HepG2 (cell line): Measurements from ENCODE around the gene CAPN8. TPM values are rescaled to one million over a fixed set of nuclear protein-coding genes. Genes with fewer than 3 reads are reported as not detected.

Experiments used
- ATAC-seq: fragments of 200-7000 bp; cut with Tn5 transposase; 3 replicates; pipeline ENCODE4 v1.9.1; 2020; ENCODE audit warnings: mild to moderate bottlenecking, moderate library complexity
- BruUV-seq: library from RNA; stranded (reverse); fragments of 400-500 nt; replicated peaks from 2 replicates; lab custom pipeline; 2021; lab: Mats Ljungman, UMichigan
- CTCF ChIA-PET: fragments of 300-600 bp; formaldehyde crosslinking; extraction: SDS; loops from one replicate; lab custom pipeline; 2021; ENCODE audit warnings: low total read pairs, inconsistent platforms, low intra/inter-chr PET ratio; lab: Yijun Ruan, JAX
- POLR2A ChIA-PET: fragments of 350-600 bp; sonication (Branson Sonifier 250); formaldehyde crosslinking; loops from one replicate; lab custom pipeline; 2020; ENCODE audit warnings: antibody characterized with exemption, inconsistent platforms; lab: Yijun Ruan, JAX
- DNase-seq: peaks from one replicate; pipeline ENCODE4 v3.0.0-alpha.2; 2015; ENCODE audit warnings: low spot score
- FAIRE-seq: peaks from 3 replicates; lab custom pipeline; 2011; peaks lifted over from hg19 to GRCh38; lab: Jason Lieb, UNC
- H2AFZ ChIP-seq: one replicate; pipeline ENCODE4 v1.6.1; 2011; ENCODE audit warnings: low read length, inconsistent platforms
- H3K27ac ChIP-seq: fragments of 300-600 bp; 3 replicates; pipeline ENCODE4 v1.8.0; 2011; ENCODE audit warnings: mixed run types, mild to moderate bottlenecking, mixed read lengths, low read length, inconsistent platforms; ENCODE audit not compliant: insufficient read depth; ENCODE audit errors: extremely low read length
- H3K27me3 ChIP-seq, 2 experiments: fragments of 200-600 bp in 1 of 2; 2 replicates in 1 of 2; 3 replicates in 1 of 2; pipeline versions ENCODE4 v1.6.0 to v1.8.0; 2011; ENCODE audit warnings: low read length in 2 of 2, mild to moderate bottlenecking in 2 of 2, moderate library complexity in 2 of 2, inconsistent platforms in 1 of 2; ENCODE audit not compliant: insufficient read depth in 2 of 2, control insufficient read depth in 1 of 2
- H3K36me3 ChIP-seq, 2 experiments: fragments of 200-600 bp in 1 of 2; replicated peaks in 1 of 2; 2 replicates in 1 of 2; 3 replicates in 1 of 2; pipeline versions ENCODE4 v1.5.1 to v1.8.0; 2011; ENCODE audit warnings: low read length in 2 of 2, inconsistent platforms in 1 of 2; ENCODE audit not compliant: insufficient read depth in 2 of 2, control insufficient read depth in 1 of 2
- H3K4me1 ChIP-seq: 2 replicates; pipeline ENCODE4 v1.5.1; 2012; ENCODE audit warnings: low read length, inconsistent platforms; ENCODE audit not compliant: insufficient read depth
- H3K4me2 ChIP-seq: 2 replicates; pipeline ENCODE4 v1.6.0; 2011; ENCODE audit warnings: low read depth, low read length, inconsistent platforms
- H3K4me3 ChIP-seq, 3 experiments: fragments of 200-600 bp in 1 of 3; sonication (generic), shearing (Covaris generic) in 1 of 3; replicated peaks in 1 of 3; 2 replicates each; pipeline ENCODE4 v1.5.1; 2011 to 2016; ENCODE audit warnings: low read length in 3 of 3, inconsistent platforms in 2 of 3, low read depth in 2 of 3, mild to moderate bottlenecking in 2 of 3, control low read depth in 1 of 3, mixed read lengths in 1 of 3; ENCODE audit not compliant: insufficient read depth in 1 of 3
- H3K79me2 ChIP-seq: one replicate; pipeline ENCODE4 v1.6.1; 2011; ENCODE audit warnings: low read length, inconsistent platforms; ENCODE audit not compliant: insufficient read depth
- H3K9ac ChIP-seq: 2 replicates; pipeline ENCODE4 v1.6.0; 2011; ENCODE audit warnings: mild to moderate bottlenecking, low read depth, low read length, inconsistent platforms; ENCODE audit not compliant: insufficient read depth
- H3K9me3 ChIP-seq: 2 replicates; pipeline ENCODE4 v1.5.1; 2012; ENCODE audit warnings: mild to moderate bottlenecking, low read length
- H4K20me1 ChIP-seq: 2 replicates; pipeline ENCODE4 v1.6.0; 2011; ENCODE audit warnings: inconsistent platforms, mild to moderate bottlenecking, low read length, moderate library complexity; ENCODE audit not compliant: insufficient read depth
- ATF3 ChIP-seq: sonication (generic); formaldehyde crosslinking; IDR thresholded peaks from 2 replicates; pipeline ENCODE4 v1.4.0; 2020; ENCODE audit warnings: missing genetic modification reagents
- ATF6 ChIP-seq: sonication (generic); formaldehyde crosslinking; conservative IDR thresholded peaks from 2 replicates; pipeline ENCODE4 v1.4.0; 2020; ENCODE audit warnings: missing genetic modification reagents
- DRAP1 ChIP-seq: IDR thresholded peaks from 2 replicates; pipeline ENCODE4 v1.6.1; 2016; ENCODE audit warnings: missing genetic modification reagents, missing compliant biosample characterization
- FOXO4 ChIP-seq: sonication (generic); formaldehyde crosslinking; conservative IDR thresholded peaks from 2 replicates; pipeline ENCODE4 v1.8.1; 2023; ENCODE audit warnings: missing genetic modification reagents
- RBAK ChIP-seq: sonication (generic); formaldehyde crosslinking; IDR thresholded peaks from 2 replicates; pipeline ENCODE4 v1.5.1; 2020; ENCODE audit warnings: mild to moderate bottlenecking, missing genetic modification reagents
- SAFB2 ChIP-seq: sonication (generic); formaldehyde crosslinking; IDR thresholded peaks from 2 replicates; pipeline ENCODE4 v1.5.1; 2020; ENCODE audit warnings: missing genetic modification reagents, low read depth, mild to moderate bottlenecking, borderline replicate concordance
- ZBTB49 ChIP-seq: sonication (generic); formaldehyde crosslinking; IDR thresholded peaks from 2 replicates; pipeline ENCODE4 v1.4.0; 2020; ENCODE audit warnings: missing genetic modification reagents, borderline replicate concordance
- ZNF616 ChIP-seq: sonication (generic); formaldehyde crosslinking; IDR thresholded peaks from 2 replicates; pipeline ENCODE4 v1.5.0; 2020; ENCODE audit warnings: low read depth, mild to moderate bottlenecking, missing genetic modification reagents
- ZNF841 ChIP-seq: sonication (generic); formaldehyde crosslinking; IDR thresholded peaks from 2 replicates; pipeline ENCODE4 v1.8.1; 2023; ENCODE audit warnings: missing genetic modification reagents, borderline replicate concordance
- WGBS: methylation state at CpG from one replicate; pipeline ENCODE4 v1.1.6; 2017; ENCODE audit warnings: low lambda C conversion rate; 5-methylcytosine and 5-hydroxymethylcytosine counted together
- in situ Hi-C: cut with HindIII; loops from 2 replicates; pipeline ENCODE4 v1.10.0; 2017; ENCODE audit warnings: low pct_unique_long_range_greater_than_20kb; ENCODE audit not compliant: extremely low pct_ligation_motif_present
- intact Hi-C: fragments of 100-400 bp; cut with micrococcal nuclease; formaldehyde crosslinking; loops from one replicate; pipeline ENCODE4 v1.10.0; 2022; ENCODE audit not compliant: unreplicated experiment
- polyA plus RNA-seq, 8 experiments: library from polyadenylated mRNA; depleted of rRNA in 3 of 8; stranded (reverse) in 7 of 8; unstranded in 1 of 8; fragments of >200 nt; fragmentation: Illumina TruSeq in 4 of 8; extraction: Trizol in 4 of 8; gene quantifications; 2 replicates each; pipeline versions ENCODE4 v1.2.1 to v1.2.3, GENCODE V29; 2011 to 2016; ENCODE audit warnings: low read depth in 4 of 8, missing spikeins in 1 of 8, mixed read lengths in 1 of 8; ENCODE audit not compliant: insufficient read depth in 1 of 8
- total RNA-seq, 5 experiments: library from RNA; depleted of rRNA; stranded (reverse); fragments of >200 nt; fragmentation: Illumina TruSeq; extraction: Trizol; gene quantifications; 2 replicates each; pipeline ENCODE4 v1.2.3, GENCODE V29; 2016; ENCODE audit warnings: low read depth in 1 of 5
- TF ChIP-seq, protein P1 (sequence below): sonication (generic); formaldehyde crosslinking; IDR thresholded peaks from 2 replicates; pipeline ENCODE4 v1.4.0; 2020; ENCODE audit warnings: mild to moderate bottlenecking, missing genetic modification reagents
- TF ChIP-seq, protein P2 (sequence below): sonication (generic); formaldehyde crosslinking; IDR thresholded peaks from 2 replicates; pipeline ENCODE4 v1.5.1; 2020; ENCODE audit warnings: mild to moderate bottlenecking, missing genetic modification reagents, moderate library complexity

CAPN8 gene
- total and polyA plus RNA-seq, 2 of the 13 experiments (the other 11 are each of a cell fraction or from before 2014, with no cell fraction given): 0.20 to 0.25 TPM

GRCh38 chr1:223712850-223713474, 47.5 kb upstream of the CAPN8 start:
- Histone ChIP-seq H3K27me3 (peaks cover 5 to 61% of the 10 kb centered on the region in 2 experiments; a peak in 4 of 5 replicates), H4K20me1 (0 out of 2 replicates have a peak, but pooled peaks cover 2% of the 10 kb centered on the region), H3K9me3 (no peaks in the 10 kb centered on the region), H3K79me2 (no peaks in the 10 kb centered on the region), H2AFZ (no peak overlapping the region), H3K36me3 (no peaks in the 10 kb centered on the region), H3K27ac (no peak overlapping the region), H3K4me1 (peaks cover 60% of the 10 kb centered on the region), H3K4me3 (peak overlapping the region; percentile 52 to 81 (median 68)), H3K9ac (peak overlapping the region; percentile 62), H3K4me2 (peak overlapping the region; percentile 84)
- peak; percentile 47 for ATAC-seq
- TSS peak; percentile 59 for BruUV-seq
- no peak for DNase-seq
- FAIRE-seq: no peak
- ChIA-PET CTCF (interaction anchor here (1.4 to 2.3 kb wide), 2 partner anchors 15 to 37 kb away, joined by 7 to 12 read pairs; no protein-coding TSS in a partner anchor), POLR2A (interaction anchor here (1.2 kb wide), 1 partner anchor 34 kb away, joined by 4 read pairs; no protein-coding TSS in a partner anchor)
- in situ Hi-C loops: no loop called here
- WGBS: 8% methylated on average over 16 of the region's 40 CpGs
- intact Hi-C loops: loop anchor here (5.0 kb wide), 1 partner anchor 34 kb away; no protein-coding TSS in a partner anchor
- TF ChIP-seq DRAP1 (CRISPR knock-in tag) (no peak), FOXO4 (CRISPR knock-in tag) (0 out of 2 replicates have a peak, but pooled peaks have one; percentile 38), ZNF616 (CRISPR knock-in tag) (no peak), RBAK (CRISPR knock-in tag) (no peak), ZNF841 (CRISPR knock-in tag) (no peak), ATF3 (CRISPR knock-in tag) (0 out of 2 replicates have a peak, but pooled peaks have one; percentile 3), SAFB2 (CRISPR knock-in tag) (0 out of 2 replicates have a peak, but pooled peaks have one; percentile 20), ATF6 (CRISPR knock-in tag) (no peak), ZBTB49 (CRISPR knock-in tag) (no peak)
- TF ChIP-seq, protein P1, sequence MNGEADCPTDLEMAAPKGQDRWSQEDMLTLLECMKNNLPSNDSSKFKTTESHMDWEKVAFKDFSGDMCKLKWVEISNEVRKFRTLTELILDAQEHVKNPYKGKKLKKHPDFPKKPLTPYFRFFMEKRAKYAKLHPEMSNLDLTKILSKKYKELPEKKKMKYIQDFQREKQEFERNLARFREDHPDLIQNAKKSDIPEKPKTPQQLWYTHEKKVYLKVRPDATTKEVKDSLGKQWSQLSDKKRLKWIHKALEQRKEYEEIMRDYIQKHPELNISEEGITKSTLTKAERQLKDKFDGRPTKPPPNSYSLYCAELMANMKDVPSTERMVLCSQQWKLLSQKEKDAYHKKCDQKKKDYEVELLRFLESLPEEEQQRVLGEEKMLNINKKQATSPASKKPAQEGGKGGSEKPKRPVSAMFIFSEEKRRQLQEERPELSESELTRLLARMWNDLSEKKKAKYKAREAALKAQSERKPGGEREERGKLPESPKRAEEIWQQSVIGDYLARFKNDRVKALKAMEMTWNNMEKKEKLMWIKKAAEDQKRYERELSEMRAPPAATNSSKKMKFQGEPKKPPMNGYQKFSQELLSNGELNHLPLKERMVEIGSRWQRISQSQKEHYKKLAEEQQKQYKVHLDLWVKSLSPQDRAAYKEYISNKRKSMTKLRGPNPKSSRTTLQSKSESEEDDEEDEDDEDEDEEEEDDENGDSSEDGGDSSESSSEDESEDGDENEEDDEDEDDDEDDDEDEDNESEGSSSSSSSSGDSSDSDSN: no peak
- TF ChIP-seq, protein P2, sequence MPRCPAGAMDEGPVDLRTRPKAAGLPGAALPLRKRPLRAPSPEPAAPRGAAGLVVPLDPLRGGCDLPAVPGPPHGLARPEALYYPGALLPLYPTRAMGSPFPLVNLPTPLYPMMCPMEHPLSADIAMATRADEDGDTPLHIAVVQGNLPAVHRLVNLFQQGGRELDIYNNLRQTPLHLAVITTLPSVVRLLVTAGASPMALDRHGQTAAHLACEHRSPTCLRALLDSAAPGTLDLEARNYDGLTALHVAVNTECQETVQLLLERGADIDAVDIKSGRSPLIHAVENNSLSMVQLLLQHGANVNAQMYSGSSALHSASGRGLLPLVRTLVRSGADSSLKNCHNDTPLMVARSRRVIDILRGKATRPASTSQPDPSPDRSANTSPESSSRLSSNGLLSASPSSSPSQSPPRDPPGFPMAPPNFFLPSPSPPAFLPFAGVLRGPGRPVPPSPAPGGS (CRISPR knock-in tag): peak; percentile 4; the same call in 1 of the 2 replicates
